ENCODE data around the gene MCAM.

MCAM gene

GRCh38 chr11:119307219-119307618, 9.7 kb downstream of the MCAM start:
- no peak for DNase-seq (ENCODE audit: low spot score)

- DNase-seq (ENCODE audit: low spot score), result no peak
These were observed 10.5 kb downstream of the MCAM start for GRCh38 chr11:119306373-119306890.

GRCh38 chr11:119305556-119306372, 11.2 kb downstream of the MCAM start:
- DNase-seq (ENCODE audit: low spot score), result no peak

GRCh38 chr11:119303227-119303718, 13.7 kb downstream of the MCAM start:
- no peak for DNase-seq (ENCODE audit: low spot score)

- no peak for DNase-seq (ENCODE audit: low spot score)
These were observed 16.5 kb downstream of the MCAM start for GRCh38 chr11:119300198-119300964.

- DNase-seq (ENCODE audit: low spot score), result no peak
These were observed 17.5 kb downstream of the MCAM start for GRCh38 chr11:119299416-119299815.

GRCh38 chr11:119298726-119299125, 18.2 kb downstream of the MCAM start:
- no peak for DNase-seq (ENCODE audit: low spot score)

- no peak for DNase-seq (ENCODE audit: low spot score)
These were observed 19.0 kb downstream of the MCAM start for GRCh38 chr11:119297938-119298337.

GRCh38 chr11:119295178-119295577, 21.8 kb downstream of the MCAM start:
- no peak for DNase-seq (ENCODE audit: low spot score)

GRCh38 chr11:119293461-119293860, 23.5 kb downstream of the MCAM start:
- DNase-seq (ENCODE audit: low spot score), result no peak

GRCh38 chr11:119290894-119291497, 25.9 kb downstream of the MCAM start:
- no peak for DNase-seq (ENCODE audit: low spot score)

- DNase-seq (ENCODE audit: low spot score), result no peak
These were observed 28.7 kb downstream of the MCAM start for GRCh38 chr11:119288219-119288618.

- DNase-seq (ENCODE audit: low spot score), result no peak
These were observed 31.5 kb downstream of the MCAM start for GRCh38 chr11:119285431-119285830.

- peak; percentile 44 for DNase-seq (ENCODE audit: low spot score)
These were observed 32.4 kb downstream of the MCAM start for GRCh38 chr11:119284344-119285157.

GRCh38 chr11:119282495-119282894, 34.4 kb downstream of the MCAM start:
- DNase-seq (ENCODE audit: low spot score), result no peak

- DNase-seq (ENCODE audit: low spot score), result no peak
These were observed 39.3 kb downstream of the MCAM start for GRCh38 chr11:119277660-119278059.

- no peak for DNase-seq (ENCODE audit: low spot score)
These were observed 43.2 kb downstream of the MCAM start for GRCh38 chr11:119273721-119274120.

- no peak for DNase-seq (ENCODE audit: low spot score)
These were observed 49.3 kb downstream of the MCAM start for GRCh38 chr11:119267645-119268044.

- no peak for DNase-seq (ENCODE audit: low spot score)
These were observed 50.2 kb downstream of the MCAM start for GRCh38 chr11:119266517-119267255.

GRCh38 chr11:119266063-119266462, 50.9 kb downstream of the MCAM start:
- DNase-seq (ENCODE audit: low spot score), result no peak
